HepG2 (cell line): ENCODE data around the gene DHX58. TPM values are rescaled to one million over a fixed set of nuclear protein-coding genes. Genes with fewer than 3 reads are reported as not detected.

Source experiments
- CC2D1A ChIP-seq: sonication (generic); formaldehyde crosslinking; IDR thresholded peaks from 2 replicates; pipeline ENCODE4 v1.8.1; 2023; ENCODE audit warnings: mild to moderate bottlenecking, missing genetic modification reagents
- DNMT1 ChIP-seq: sonication (generic); formaldehyde crosslinking; IDR thresholded peaks from 2 replicates; pipeline ENCODE4 v1.5.1; 2020; ENCODE audit warnings: mild to moderate bottlenecking, missing genetic modification reagents
- KLF12 ChIP-seq: sonication (generic); formaldehyde crosslinking; IDR thresholded peaks from 2 replicates; pipeline ENCODE4 v1.4.0; 2020; ENCODE audit warnings: missing genetic modification reagents, borderline replicate concordance
- NCOA1 ChIP-seq: sonication (generic); formaldehyde crosslinking; IDR thresholded peaks from 2 replicates; pipeline ENCODE4 v1.9.0; 2021; ENCODE audit warnings: missing genetic modification reagents
- SMAD3 ChIP-seq: sonication (generic); formaldehyde crosslinking; IDR thresholded peaks from 2 replicates; pipeline ENCODE4 v1.4.0; 2020; ENCODE audit warnings: missing genetic modification reagents
- SOX5 ChIP-seq: IDR thresholded peaks from 2 replicates; pipeline ENCODE4 v1.6.1; 2016; ENCODE audit warnings: borderline replicate concordance
- ZHX2 ChIP-seq, 2 experiments: sonication (generic) in 1 of 2; formaldehyde crosslinking in 1 of 2; IDR thresholded peaks; 2 replicates each; pipeline versions ENCODE4 v1.6.1 to v1.9.0; 2014 to 2022; ENCODE audit warnings: antibody characterized with exemption in 1 of 2, borderline replicate concordance in 1 of 2, inconsistent platforms in 1 of 2, low read depth in 1 of 2, missing genetic modification reagents in 1 of 2
- ZNF691 ChIP-seq: sonication (generic); formaldehyde crosslinking; IDR thresholded peaks from 2 replicates; pipeline ENCODE4 v1.4.0; 2020; ENCODE audit warnings: missing genetic modification reagents, low read depth, mild to moderate bottlenecking, borderline replicate concordance
- ZNF75D ChIP-seq: sonication (generic); formaldehyde crosslinking; IDR thresholded peaks from 2 replicates; pipeline ENCODE4 v1.8.1; 2023; ENCODE audit warnings: missing genetic modification reagents, mild to moderate bottlenecking, borderline replicate concordance
- ZSCAN29 ChIP-seq: sonication (generic); formaldehyde crosslinking; conservative IDR thresholded peaks from 2 replicates; pipeline ENCODE4 v1.4.0; 2020; ENCODE audit warnings: mild to moderate bottlenecking, missing genetic modification reagents
- polyA plus RNA-seq, 8 experiments: library from polyadenylated mRNA; depleted of rRNA in 3 of 8; stranded (reverse) in 7 of 8; unstranded in 1 of 8; fragments of >200 nt; fragmentation: Illumina TruSeq in 4 of 8; extraction: Trizol in 4 of 8; gene quantifications; 2 replicates each; pipeline versions ENCODE4 v1.2.1 to v1.2.3, GENCODE V29; 2011 to 2016; ENCODE audit warnings: low read depth in 4 of 8, missing spikeins in 1 of 8, mixed read lengths in 1 of 8; ENCODE audit not compliant: insufficient read depth in 1 of 8
- total RNA-seq, 5 experiments: library from RNA; depleted of rRNA; stranded (reverse); fragments of >200 nt; fragmentation: Illumina TruSeq; extraction: Trizol; gene quantifications; 2 replicates each; pipeline ENCODE4 v1.2.3, GENCODE V29; 2016; ENCODE audit warnings: low read depth in 1 of 5
- TF ChIP-seq, protein P1 (sequence below): sonication (generic); formaldehyde crosslinking; IDR thresholded peaks from 2 replicates; pipeline ENCODE4 v1.4.0; 2020; ENCODE audit warnings: missing genetic modification reagents
- TF ChIP-seq, protein P2 (sequence below): sonication (generic); formaldehyde crosslinking; IDR thresholded peaks from 2 replicates; pipeline ENCODE4 v1.4.0; 2020; ENCODE audit warnings: missing genetic modification reagents, borderline replicate concordance
- TF ChIP-seq, protein P3 (sequence below): IDR thresholded peaks from 2 replicates; pipeline ENCODE4 v1.6.1; 2016

Gene DHX58
- total and polyA plus RNA-seq, 2 of the 13 experiments (the other 11 are each of a cell fraction or from before 2014, with no cell fraction given), result 6.7 to 7.8 TPM

- no peak for TF ChIP-seq ZHX2 (IDR thresholded peaks at IDR 0.05; ENCODE audit: low read depth)
- no peak for TF ChIP-seq ZHX2 (CRISPR knock-in tag; IDR thresholded peaks at IDR 0.05; ENCODE audit: borderline replicate concordance)
- no peak for TF ChIP-seq DNMT1 (CRISPR knock-in tag)
- TF ChIP-seq ZSCAN29 (CRISPR knock-in tag), result no peak
- TF ChIP-seq SOX5, result 0 out of 2 replicates have a peak, but pooled peaks have one; percentile 7
- TF ChIP-seq ZNF75D (CRISPR knock-in tag), result no peak
- TF ChIP-seq, protein P1, sequence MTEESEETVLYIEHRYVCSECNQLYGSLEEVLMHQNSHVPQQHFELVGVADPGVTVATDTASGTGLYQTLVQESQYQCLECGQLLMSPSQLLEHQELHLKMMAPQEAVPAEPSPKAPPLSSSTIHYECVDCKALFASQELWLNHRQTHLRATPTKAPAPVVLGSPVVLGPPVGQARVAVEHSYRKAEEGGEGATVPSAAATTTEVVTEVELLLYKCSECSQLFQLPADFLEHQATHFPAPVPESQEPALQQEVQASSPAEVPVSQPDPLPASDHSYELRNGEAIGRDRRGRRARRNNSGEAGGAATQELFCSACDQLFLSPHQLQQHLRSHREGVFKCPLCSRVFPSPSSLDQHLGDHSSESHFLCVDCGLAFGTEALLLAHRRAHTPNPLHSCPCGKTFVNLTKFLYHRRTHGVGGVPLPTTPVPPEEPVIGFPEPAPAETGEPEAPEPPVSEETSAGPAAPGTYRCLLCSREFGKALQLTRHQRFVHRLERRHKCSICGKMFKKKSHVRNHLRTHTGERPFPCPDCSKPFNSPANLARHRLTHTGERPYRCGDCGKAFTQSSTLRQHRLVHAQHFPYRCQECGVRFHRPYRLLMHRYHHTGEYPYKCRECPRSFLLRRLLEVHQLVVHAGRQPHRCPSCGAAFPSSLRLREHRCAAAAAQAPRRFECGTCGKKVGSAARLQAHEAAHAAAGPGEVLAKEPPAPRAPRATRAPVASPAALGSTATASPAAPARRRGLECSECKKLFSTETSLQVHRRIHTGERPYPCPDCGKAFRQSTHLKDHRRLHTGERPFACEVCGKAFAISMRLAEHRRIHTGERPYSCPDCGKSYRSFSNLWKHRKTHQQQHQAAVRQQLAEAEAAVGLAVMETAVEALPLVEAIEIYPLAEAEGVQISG, result no peak
- no peak for TF ChIP-seq SMAD3
- TF ChIP-seq KLF12 (CRISPR knock-in tag), result no peak
- peak; percentile 55; the same call in 1 of the 2 replicates for TF ChIP-seq ZNF691
- no peak for TF ChIP-seq CC2D1A (CRISPR knock-in tag)
- TF ChIP-seq, protein P2, sequence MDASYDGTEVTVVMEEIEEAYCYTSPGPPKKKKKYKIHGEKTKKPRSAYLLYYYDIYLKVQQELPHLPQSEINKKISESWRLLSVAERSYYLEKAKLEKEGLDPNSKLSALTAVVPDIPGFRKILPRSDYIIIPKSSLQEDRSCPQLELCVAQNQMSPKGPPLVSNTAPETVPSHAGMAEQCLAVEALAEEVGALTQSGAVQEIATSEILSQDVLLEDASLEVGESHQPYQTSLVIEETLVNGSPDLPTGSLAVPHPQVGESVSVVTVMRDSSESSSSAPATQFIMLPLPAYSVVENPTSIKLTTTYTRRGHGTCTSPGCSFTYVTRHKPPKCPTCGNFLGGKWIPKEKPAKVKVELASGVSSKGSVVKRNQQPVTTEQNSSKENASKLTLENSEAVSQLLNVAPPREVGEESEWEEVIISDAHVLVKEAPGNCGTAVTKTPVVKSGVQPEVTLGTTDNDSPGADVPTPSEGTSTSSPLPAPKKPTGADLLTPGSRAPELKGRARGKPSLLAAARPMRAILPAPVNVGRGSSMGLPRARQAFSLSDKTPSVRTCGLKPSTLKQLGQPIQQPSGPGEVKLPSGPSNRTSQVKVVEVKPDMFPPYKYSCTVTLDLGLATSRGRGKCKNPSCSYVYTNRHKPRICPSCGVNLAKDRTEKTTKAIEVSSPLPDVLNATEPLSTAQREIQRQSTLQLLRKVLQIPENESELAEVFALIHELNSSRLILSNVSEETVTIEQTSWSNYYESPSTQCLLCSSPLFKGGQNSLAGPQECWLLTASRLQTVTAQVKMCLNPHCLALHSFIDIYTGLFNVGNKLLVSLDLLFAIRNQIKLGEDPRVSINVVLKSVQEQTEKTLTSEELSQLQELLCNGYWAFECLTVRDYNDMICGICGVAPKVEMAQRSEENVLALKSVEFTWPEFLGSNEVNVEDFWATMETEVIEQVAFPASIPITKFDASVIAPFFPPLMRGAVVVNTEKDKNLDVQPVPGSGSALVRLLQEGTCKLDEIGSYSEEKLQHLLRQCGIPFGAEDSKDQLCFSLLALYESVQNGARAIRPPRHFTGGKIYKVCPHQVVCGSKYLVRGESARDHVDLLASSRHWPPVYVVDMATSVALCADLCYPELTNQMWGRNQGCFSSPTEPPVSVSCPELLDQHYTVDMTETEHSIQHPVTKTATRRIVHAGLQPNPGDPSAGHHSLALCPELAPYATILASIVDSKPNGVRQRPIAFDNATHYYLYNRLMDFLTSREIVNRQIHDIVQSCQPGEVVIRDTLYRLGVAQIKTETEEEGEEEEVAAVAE, result 0 out of 2 replicates have a peak, but pooled peaks have one; percentile 23
- TF ChIP-seq NCOA1, result no peak
- TF ChIP-seq, protein P3, sequence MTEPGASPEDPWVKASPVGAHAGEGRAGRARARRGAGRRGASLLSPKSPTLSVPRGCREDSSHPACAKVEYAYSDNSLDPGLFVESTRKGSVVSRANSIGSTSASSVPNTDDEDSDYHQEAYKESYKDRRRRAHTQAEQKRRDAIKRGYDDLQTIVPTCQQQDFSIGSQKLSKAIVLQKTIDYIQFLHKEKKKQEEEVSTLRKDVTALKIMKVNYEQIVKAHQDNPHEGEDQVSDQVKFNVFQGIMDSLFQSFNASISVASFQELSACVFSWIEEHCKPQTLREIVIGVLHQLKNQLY, result no peak
These were observed 10.8 kb downstream of the DHX58 start (continued) for GRCh38 chr17:42101513-42102292.
